Measurements from ENCODE around the gene NKAIN2.
"Not testable (repeated sequence)": the region's sequence is repeated elsewhere in the genome, so short reads cannot be mapped to it uniquely, and the experiment has no call there.

NKAIN2 gene

DNA sequence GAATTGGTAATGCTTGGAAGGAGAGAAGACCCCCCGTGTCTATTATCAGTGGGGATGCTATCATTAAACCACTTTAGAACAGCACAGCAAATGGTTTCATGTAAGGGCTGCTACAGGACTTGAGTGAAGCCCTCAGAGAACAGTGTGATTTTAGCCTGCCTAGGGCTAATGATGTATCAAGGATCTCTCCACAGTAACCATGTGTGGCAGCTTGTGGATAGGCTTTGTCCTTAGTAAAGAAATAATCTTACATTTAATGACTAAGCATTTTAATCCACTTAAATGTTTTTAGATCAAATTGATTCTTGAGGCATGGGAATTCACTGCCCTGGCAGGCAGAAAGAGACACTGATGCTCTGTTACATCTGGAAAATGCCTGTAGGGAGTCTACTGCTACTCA, 495.1 kb downstream of the NKAIN2 start:
- H3K36me3 Mint-ChIP-seq (ENCODE audit: low read depth) = no peaks in the 10 kb centered on the region
- H3K4me3 Mint-ChIP-seq = no peak overlapping the region
- H3K9me3 Mint-ChIP-seq = no peaks in the 10 kb centered on the region
- ATAC-seq = no peak
- H3K27ac Mint-ChIP-seq = no peak overlapping the region
- H3K4me1 Mint-ChIP-seq = no peaks in the 10 kb centered on the region
- H3K27me3 Mint-ChIP-seq = no peaks in the 10 kb centered on the region
- no peak for DNase-seq

DNA sequence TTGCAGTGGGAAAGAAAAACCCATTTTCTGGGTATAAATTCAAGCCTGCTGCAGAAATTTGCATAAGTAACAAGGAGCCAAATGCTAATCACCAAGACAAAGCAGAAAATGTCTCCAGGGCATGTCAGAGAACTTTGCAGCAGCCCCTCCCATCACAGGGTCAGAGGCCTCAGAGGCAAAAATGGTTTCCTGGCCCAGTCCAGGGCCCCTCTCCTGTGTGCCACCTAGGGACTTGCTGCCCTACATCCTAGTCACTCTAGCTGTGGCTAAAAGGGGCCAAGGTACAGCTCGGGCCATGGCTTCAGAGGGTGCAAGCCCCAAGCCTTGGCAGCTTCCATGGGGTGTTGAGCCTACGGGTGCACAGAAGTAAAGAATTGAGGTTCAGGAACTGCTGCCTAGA, 497.2 kb downstream of the NKAIN2 start:
- not testable (repeated sequence) for H3K4me1 Mint-ChIP-seq; H3K9me3 Mint-ChIP-seq; DNase-seq; H3K27me3 Mint-ChIP-seq; H3K36me3 Mint-ChIP-seq (ENCODE audit: low read depth); ATAC-seq; H3K27ac Mint-ChIP-seq; H3K4me3 Mint-ChIP-seq

DNA sequence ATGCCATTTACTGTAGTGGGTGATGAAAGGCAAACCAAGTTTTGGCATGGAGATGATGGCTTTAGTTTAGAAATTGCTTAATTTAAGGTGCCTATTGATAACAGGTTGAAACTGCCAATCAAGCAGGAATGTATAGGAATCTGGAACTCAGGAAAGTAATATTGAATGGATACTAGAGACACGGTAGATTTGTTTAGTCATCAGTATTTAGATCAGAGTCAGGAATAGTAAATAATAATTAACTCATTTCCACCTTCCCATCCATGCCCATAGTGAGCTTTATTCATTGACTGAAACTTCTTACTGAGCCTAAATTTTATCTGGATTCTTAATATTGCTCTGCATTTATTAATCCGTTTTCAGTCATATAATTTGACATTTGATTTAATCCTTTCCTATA, 500.3 kb downstream of the NKAIN2 start:
- Mint-ChIP-seq H3K27ac (no peak overlapping the region), H3K4me3 (no peak overlapping the region), H3K9me3 (no peaks in the 10 kb centered on the region), H3K4me1 (no peaks in the 10 kb centered on the region), H3K27me3 (no peaks in the 10 kb centered on the region), H3K36me3 (ENCODE audit: low read depth) (no peaks in the 10 kb centered on the region)
- ATAC-seq (no peak), DNase-seq (no peak)

DNA sequence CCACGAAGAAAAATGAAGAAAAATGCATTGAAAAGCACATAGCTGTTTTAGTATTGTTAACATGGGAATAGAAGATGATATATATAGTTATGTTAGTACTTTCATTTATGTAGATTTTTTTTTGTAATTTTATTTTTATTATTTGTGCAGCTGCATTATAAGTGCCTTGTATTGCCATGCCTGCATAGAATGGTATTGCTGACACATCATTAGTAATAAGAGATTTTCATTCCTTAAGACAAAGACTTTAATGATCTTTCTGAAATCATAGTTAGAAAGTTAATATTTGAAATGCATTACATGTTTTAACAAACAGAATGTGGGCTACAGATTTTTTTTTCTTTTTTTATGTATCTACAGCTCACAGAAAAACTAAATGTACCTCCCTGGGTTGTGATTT, 506.5 kb downstream of the NKAIN2 start:
- no peak for DNase-seq
- no peak overlapping the region for H3K27ac Mint-ChIP-seq
- no peak overlapping the region for H3K4me3 Mint-ChIP-seq

DNA sequence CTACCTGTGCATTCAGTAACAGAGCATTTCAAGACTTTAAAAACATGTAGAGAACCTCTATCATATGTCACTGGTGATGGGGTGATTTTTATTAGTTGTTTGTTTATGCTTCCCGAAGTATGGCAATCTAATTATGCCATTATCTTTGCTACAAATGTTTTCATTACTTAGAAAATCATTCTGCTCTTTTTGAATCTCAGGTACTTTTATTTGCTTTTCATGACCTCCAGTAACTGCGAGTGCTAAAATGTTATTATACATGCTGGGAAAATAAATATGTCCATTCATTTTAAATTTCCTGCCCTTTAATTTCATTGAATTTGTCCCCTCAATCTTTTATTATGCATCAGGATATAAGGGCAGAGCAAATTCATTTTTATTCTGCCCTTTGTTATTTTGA, 515.7 kb downstream of the NKAIN2 start:
- Mint-ChIP-seq H3K27me3 (no peaks in the 10 kb centered on the region), H3K4me1 (no peaks in the 10 kb centered on the region), H3K4me3 (no peak overlapping the region), H3K27ac (no peak overlapping the region), H3K36me3 (ENCODE audit: low read depth) (no peaks in the 10 kb centered on the region), H3K9me3 (peaks cover 3% of the 10 kb centered on the region)
- DNase-seq = no peak
- no peak for ATAC-seq

More for the DNA sequence above, 506.5 kb downstream of the NKAIN2 start:
- H3K27me3 Mint-ChIP-seq = no peaks in the 10 kb centered on the region
- no peaks in the 10 kb centered on the region for H3K36me3 Mint-ChIP-seq (ENCODE audit: low read depth)
- H3K4me1 Mint-ChIP-seq = no peaks in the 10 kb centered on the region
- peaks cover 5% of the 10 kb centered on the region for H3K9me3 Mint-ChIP-seq
- ATAC-seq = no peak

DNA sequence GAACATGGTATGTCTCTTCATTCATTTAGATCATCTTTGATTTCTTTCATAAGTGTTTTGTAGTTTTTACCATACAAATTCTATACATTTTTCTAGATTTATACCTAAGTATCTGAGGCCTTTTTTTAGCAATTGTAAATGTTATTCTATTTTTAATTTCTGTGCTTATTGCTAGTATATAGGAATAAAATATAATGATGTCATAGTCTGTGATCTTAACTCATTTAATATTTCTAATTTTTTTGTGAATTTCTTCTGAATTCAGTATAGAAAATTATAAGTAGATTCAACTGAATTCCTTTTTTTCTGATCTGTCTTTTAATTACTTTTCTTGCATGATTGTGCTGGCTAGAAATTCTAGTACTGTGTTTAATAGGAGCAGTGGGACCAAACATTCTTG, 520.6 kb downstream of the NKAIN2 start:
- no peak overlapping the region for H3K27ac Mint-ChIP-seq

DNA sequence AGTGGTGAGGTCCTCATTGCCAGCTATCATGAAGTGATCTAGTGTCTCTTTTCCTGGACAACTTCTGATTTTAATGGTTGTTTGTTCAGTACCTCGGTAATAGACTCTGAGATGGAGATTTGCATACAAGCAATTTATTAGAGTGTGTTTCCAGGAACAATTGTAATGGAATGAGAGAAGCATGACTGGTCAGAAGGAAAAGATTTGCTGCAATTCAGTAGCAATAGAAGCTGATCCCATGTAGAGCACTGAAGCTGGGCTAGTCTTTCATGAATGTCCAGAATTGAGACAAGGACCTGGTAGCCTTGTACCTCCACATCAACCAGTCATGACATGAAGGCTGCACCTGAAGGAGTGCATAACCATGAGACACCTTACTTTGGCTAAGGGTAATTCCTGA, 526.5 kb downstream of the NKAIN2 start:
- ATAC-seq (no peak), DNase-seq (no peak)
- Mint-ChIP-seq H3K27me3 (no peaks in the 10 kb centered on the region), H3K36me3 (ENCODE audit: low read depth) (no peaks in the 10 kb centered on the region), H3K9me3 (no peaks in the 10 kb centered on the region), H3K4me1 (no peaks in the 10 kb centered on the region), H3K4me3 (no peak overlapping the region), H3K27ac (no peak overlapping the region)

More for the DNA sequence above, 520.6 kb downstream of the NKAIN2 start:
- ATAC-seq (no peak), DNase-seq (no peak)
- Mint-ChIP-seq H3K27me3 (no peaks in the 10 kb centered on the region), H3K4me1 (no peaks in the 10 kb centered on the region), H3K36me3 (ENCODE audit: low read depth) (no peaks in the 10 kb centered on the region), H3K9me3 (peaks cover 3% of the 10 kb centered on the region), H3K4me3 (no peak overlapping the region)

DNA sequence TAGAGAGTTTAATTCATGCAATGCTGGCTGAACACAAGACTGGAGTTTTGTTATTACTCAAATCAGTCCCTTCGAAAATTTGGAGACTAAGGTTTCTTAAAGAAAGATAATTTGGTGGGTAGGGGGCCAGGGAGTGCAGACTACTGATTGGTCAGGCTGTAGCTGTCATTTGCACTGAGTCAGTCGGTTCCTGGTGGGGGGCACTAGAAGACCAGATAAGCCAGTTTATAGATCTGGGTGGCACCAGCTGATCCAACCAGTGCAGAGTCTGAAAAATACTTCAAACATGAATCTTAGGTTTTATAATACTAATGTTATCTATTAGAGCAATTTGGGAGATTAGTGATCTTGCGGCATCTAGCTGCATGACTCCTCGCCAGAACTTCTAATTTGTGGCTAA, 530.7 kb downstream of the NKAIN2 start:
- Mint-ChIP-seq H3K4me1 (no peaks in the 10 kb centered on the region), H3K36me3 (ENCODE audit: low read depth) (no peaks in the 10 kb centered on the region), H3K27me3 (no peaks in the 10 kb centered on the region), H3K27ac (no peak overlapping the region), H3K9me3 (no peaks in the 10 kb centered on the region), H3K4me3 (no peak overlapping the region)
- ATAC-seq (peak; percentile 7), DNase-seq (no peak)

DNA sequence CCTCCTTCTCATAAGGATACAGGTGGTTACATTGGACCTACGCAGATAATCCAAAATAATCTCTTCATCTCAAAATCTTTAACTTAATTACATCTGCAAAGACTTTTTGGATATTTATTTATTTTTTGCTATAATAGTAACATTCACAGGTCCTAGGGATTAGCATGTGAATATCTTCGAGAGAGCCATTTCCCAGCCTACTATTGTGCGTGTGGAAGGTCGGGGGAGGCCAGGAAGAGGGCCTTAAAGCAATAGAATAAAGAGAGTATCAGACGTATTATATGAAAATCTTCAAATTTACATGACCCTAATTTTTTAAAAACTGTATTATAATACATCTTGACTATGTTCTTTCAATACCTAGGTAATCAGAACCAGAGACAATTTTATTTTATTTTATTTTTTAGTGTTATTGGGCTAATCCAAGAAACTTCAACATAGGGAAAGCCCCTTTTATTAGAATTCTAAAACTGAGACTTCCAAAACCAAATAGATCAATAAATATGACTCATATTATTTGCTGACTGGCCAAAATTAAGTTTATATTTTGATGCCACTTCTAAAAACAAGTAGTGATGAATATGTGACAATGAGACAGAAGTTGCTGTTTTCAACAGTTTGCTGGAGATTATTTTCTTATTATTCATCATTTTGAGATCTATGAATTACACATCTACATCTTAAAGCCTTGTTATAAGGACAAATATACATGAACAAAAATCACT, 536.1 kb downstream of the NKAIN2 start:
- no peaks in the 10 kb centered on the region for H3K4me1 Mint-ChIP-seq
- H3K4me3 Mint-ChIP-seq = no peak overlapping the region
- DNase-seq (no peak), ATAC-seq (no peak)
- no peaks in the 10 kb centered on the region for H3K9me3 Mint-ChIP-seq
- H3K27ac Mint-ChIP-seq = no peak overlapping the region
- H3K36me3 Mint-ChIP-seq (ENCODE audit: low read depth) = no peaks in the 10 kb centered on the region
- H3K27me3 Mint-ChIP-seq = no peaks in the 10 kb centered on the region

DNA sequence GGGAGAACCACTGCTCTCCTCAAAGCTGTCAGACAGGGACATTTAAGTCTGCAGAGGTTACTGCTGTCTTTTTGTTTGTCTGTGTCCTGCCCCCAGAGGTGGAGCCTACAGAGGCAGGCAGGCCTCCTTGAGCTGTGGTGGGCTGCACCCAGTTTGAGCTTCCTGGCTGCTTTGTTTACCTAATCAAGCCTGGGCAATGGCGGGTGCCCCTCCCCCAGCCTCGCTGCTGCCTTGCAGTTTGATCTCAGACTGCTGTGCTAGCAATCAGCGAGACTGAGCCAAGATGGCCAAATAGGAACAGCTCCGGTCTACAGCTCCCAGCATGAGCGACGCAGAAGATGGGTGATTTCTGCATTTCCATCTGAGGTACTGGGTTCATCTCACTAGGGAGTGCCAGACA, 544.7 kb downstream of the NKAIN2 start:
- not testable (repeated sequence) for H3K4me3 Mint-ChIP-seq; H3K27me3 Mint-ChIP-seq; DNase-seq; H3K27ac Mint-ChIP-seq; H3K36me3 Mint-ChIP-seq (ENCODE audit: low read depth); ATAC-seq; H3K4me1 Mint-ChIP-seq
- peaks cover 13% of the 10 kb centered on the region for H3K9me3 Mint-ChIP-seq

DNA sequence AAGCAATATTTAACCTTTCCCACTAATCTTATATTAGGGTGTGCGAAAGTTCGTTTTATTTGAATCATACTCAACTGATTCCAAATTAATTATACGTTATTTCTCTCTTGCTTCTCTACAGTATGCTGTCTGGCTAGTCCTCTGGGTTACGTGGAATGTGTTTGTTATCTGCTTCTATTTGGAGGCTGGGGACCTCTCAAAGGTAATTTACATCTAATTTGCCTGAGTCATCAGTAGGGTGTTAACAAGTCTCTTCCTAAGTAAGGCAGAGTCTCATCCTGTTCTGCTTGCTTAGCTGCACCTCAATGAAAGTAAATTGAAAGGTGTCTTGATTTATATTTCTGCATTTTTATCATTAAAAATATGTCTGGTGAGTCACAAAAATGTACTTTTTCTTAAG, 551.5 kb downstream of the NKAIN2 start:
- Mint-ChIP-seq H3K36me3 (ENCODE audit: low read depth) (no peaks in the 10 kb centered on the region), H3K27ac (no peak overlapping the region), H3K4me1 (no peaks in the 10 kb centered on the region), H3K9me3 (peaks cover 17% of the 10 kb centered on the region), H3K4me3 (no peak overlapping the region), H3K27me3 (no peaks in the 10 kb centered on the region)
- no peak for ATAC-seq
- no peak for DNase-seq

DNA sequence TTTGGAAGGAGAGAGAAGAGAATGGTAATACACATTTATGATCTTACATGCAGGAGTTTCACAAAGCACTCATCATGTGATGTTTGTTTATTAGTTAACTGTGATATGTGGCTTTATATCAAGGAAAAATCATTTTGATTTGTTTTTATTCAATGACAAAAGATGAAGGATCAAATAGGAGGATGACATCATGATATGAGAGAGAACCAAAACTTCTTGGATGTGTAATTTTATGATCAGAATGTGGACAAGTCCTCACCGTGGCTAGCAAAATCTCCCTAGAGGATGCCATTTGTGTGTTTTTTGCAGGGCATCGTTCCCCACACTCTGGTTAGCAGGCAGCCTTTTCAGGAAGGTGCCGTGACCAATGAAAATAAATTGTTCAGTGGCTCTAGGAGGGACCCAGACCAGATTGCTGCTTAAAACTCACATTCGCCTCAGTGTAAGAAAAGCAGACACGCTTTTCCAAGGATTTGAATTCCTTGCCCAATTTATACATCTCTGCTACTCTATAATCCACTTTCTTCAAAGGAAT, 552.7 kb downstream of the NKAIN2 start:
- DNase-seq = no peak
- Mint-ChIP-seq H3K4me1 (no peaks in the 10 kb centered on the region), H3K27me3 (no peaks in the 10 kb centered on the region), H3K36me3 (ENCODE audit: low read depth) (no peaks in the 10 kb centered on the region), H3K4me3 (no peak overlapping the region), H3K27ac (no peak overlapping the region), H3K9me3 (peaks cover 17% of the 10 kb centered on the region)
- ATAC-seq = no peak

DNA sequence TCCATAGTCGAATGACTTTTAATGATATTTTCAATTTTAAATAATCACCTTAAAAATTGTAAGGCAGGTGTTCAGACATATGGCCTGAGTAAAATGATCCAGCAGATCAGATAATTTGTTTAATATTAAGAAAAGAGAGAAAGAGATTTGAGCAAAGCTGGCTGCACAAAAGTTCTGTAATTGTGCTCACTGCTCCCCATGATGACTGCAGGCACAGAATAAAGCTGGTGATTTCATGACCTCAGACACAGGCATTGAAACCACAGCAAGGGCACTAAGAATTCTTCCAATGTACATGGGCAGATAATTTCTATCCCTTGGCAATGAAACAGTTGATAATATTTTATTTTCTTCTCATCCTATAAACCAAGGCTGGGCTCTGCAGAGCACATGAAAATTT, 553.1 kb downstream of the NKAIN2 start:
- Mint-ChIP-seq H3K4me3 (no peak overlapping the region), H3K36me3 (ENCODE audit: low read depth) (no peaks in the 10 kb centered on the region), H3K27me3 (no peaks in the 10 kb centered on the region)

DNA sequence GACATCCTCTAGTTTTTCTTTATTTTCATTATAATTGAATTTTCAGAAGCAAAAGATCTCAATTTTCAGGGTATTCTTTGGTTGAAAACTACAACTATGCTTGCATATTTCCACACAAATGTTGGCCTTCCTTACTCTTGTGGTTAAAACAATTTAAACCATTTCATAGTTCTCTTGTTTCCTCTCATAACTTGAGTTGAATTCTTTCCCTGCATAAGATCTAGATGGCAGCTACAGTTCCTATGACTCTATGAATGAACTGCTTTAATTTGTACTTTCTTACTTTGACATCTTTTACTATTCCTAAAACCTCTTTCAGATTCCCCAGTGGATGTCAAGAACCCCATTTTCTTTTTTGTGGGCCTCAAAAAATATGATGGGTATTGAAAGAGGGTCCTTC, 564.5 kb downstream of the NKAIN2 start:
- Mint-ChIP-seq H3K27ac (no peak overlapping the region), H3K36me3 (ENCODE audit: low read depth) (no peaks in the 10 kb centered on the region), H3K9me3 (peaks cover 3% of the 10 kb centered on the region), H3K4me1 (no peaks in the 10 kb centered on the region), H3K4me3 (no peak overlapping the region), H3K27me3 (no peaks in the 10 kb centered on the region)
- ATAC-seq (no peak), DNase-seq (no peak)

More for the DNA sequence above, 553.1 kb downstream of the NKAIN2 start:
- ATAC-seq = no peak
- DNase-seq = no peak
- Mint-ChIP-seq H3K9me3 (peaks cover 17% of the 10 kb centered on the region), H3K4me1 (no peaks in the 10 kb centered on the region), H3K27ac (no peak overlapping the region)

DNA sequence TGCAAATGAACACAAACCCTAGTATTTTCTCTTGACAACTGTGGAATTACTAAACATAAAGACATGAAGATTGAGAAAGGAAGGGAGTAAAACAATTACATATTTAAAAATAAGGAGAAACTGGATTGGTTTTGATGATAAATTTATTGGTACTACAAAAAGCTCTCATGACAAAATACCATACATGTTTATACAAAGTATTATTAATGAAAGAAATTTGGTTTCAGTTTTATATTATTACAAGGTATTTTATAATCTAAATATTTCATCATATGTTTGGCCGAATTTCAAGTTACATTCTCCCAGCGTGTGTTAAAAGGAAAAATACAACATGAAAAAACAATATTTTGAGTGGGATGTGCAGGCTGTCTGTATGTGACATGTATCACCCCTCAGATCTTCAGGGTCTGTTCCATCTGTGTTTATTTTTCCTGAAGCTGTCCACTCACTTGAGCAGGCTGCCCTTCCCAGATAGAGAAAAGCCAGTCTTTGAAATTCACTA, 568.4 kb downstream of the NKAIN2 start:
- DNase-seq = no peak

More for the DNA sequence above, 568.4 kb downstream of the NKAIN2 start:
- Mint-ChIP-seq H3K4me3 (no peak overlapping the region), H3K27ac (no peak overlapping the region), H3K36me3 (ENCODE audit: low read depth) (no peaks in the 10 kb centered on the region), H3K9me3 (peaks cover 3% of the 10 kb centered on the region), H3K27me3 (no peaks in the 10 kb centered on the region), H3K4me1 (no peaks in the 10 kb centered on the region)
- no peak for ATAC-seq
